PC-3 (cell line): ENCODE results near the gene DAO. TPM values are rescaled to one million over a fixed set of nuclear protein-coding genes. Genes with fewer than 3 reads are reported as not detected.
A peak's percentile ranks its signal among the peaks of the same experiment; 100 is the strongest.

Experiments
- ATAC-seq: fragments of 200-7000 bp; cut with Tn5 transposase; 2 replicates; pipeline ENCODE4 v1.9.1; 2020; ENCODE audit warnings: mild to moderate bottlenecking, moderate library complexity
- BruUV-seq: library from RNA; stranded (reverse); fragments of 400-500 nt; replicated peaks from 2 replicates; lab custom pipeline; 2021; lab: Mats Ljungman, UMichigan
- CTCF ChIA-PET: fragments of 300-600 bp; sonication (Branson Sonifier 250); formaldehyde crosslinking; loops from one replicate; lab custom pipeline; 2022; ENCODE audit warnings: antibody characterized with exemption; lab: Charles Lee
- POLR2A ChIA-PET: fragments of 300-600 bp; sonication (Branson Sonifier 250); formaldehyde crosslinking; loops from one replicate; lab custom pipeline; 2022; ENCODE audit warnings: antibody characterized with exemption; ENCODE audit not compliant: unreplicated experiment; lab: Charles Lee
- DNase-seq: peaks from one replicate; pipeline ENCODE4 v3.0.0-alpha.2; 2015
- H2AFZ ChIP-seq: fragments of 300-600 bp; sonication (generic); 2 replicates; pipeline ENCODE4 v1.6.0; 2016; ENCODE audit warnings: antibody characterized with exemption, low read length
- H3F3A ChIP-seq: fragments of 300-600 bp; sonication (generic); one replicate; pipeline ENCODE4 v1.6.0; 2017; ENCODE audit warnings: antibody characterized with exemption, low read length, control low read depth, mild to moderate bottlenecking; ENCODE audit not compliant: unreplicated experiment
- H3K27ac ChIP-seq: fragments of 300-600 bp; sonication (generic); 2 replicates; pipeline ENCODE4 v1.5.1; 2016; ENCODE audit warnings: mild to moderate bottlenecking, low read length
- H3K27me3 ChIP-seq: fragments of 300-600 bp; sonication (generic); 2 replicates; pipeline ENCODE4 v1.6.1; 2016; ENCODE audit warnings: low read length, mixed read lengths
- H3K36me3 ChIP-seq: fragments of 300-600 bp; sonication (generic); 2 replicates; pipeline ENCODE4 v1.6.1; 2016; ENCODE audit warnings: low read depth, mixed run types, low read length, mixed read lengths
- H3K4me1 ChIP-seq: fragments of 300-600 bp; sonication (generic); 2 replicates; pipeline ENCODE4 v1.5.1; 2016; ENCODE audit warnings: low read length; ENCODE audit not compliant: insufficient read depth
- H3K4me2 ChIP-seq: fragments of 300-600 bp; sonication (generic); 2 replicates; pipeline ENCODE4 v1.6.0; 2016; ENCODE audit warnings: low read length
- H3K4me3 ChIP-seq: fragments of 300-600 bp; sonication (generic); 2 replicates; pipeline ENCODE4 v1.5.1; 2016; ENCODE audit warnings: mild to moderate bottlenecking, low read length, mixed read lengths
- H3K79me2 ChIP-seq: fragments of 300-600 bp; sonication (generic); 2 replicates; pipeline ENCODE4 v1.6.1; 2017; ENCODE audit warnings: low read length, mixed read lengths
- H3K9ac ChIP-seq: fragments of 300-600 bp; sonication (generic); 2 replicates; pipeline ENCODE4 v1.6.0; 2016; ENCODE audit warnings: mild to moderate bottlenecking, low read length
- H3K9me2 ChIP-seq: fragments of 300-600 bp; sonication (generic); replicated peaks from 2 replicates; pipeline ENCODE4 v1.6.1; 2016; ENCODE audit warnings: mixed run types, low read length, mixed read lengths
- H3K9me3 ChIP-seq: fragments of 300-600 bp; sonication (generic); 2 replicates; pipeline ENCODE4 v1.6.1; 2016; ENCODE audit warnings: low read length, mixed read lengths
- H4K20me1 ChIP-seq: fragments of 300-600 bp; sonication (generic); 2 replicates; pipeline ENCODE4 v1.6.1; 2016; ENCODE audit warnings: low read length, mixed read lengths
- EZH2 ChIP-seq: fragments of 300-600 bp; sonication (generic); IDR thresholded peaks from one replicate; pipeline ENCODE4 v1.6.1; 2017; ENCODE audit warnings: antibody characterized with exemption, mild to moderate bottlenecking, low read length; ENCODE audit not compliant: unreplicated experiment
- EZH2phosphoT487 ChIP-seq: fragments of 300-600 bp; sonication (generic); IDR thresholded peaks from 2 replicates; pipeline ENCODE4 v1.6.1; 2018; ENCODE audit warnings: mild to moderate bottlenecking, antibody characterized with exemption, low read length, borderline replicate concordance
- intact Hi-C: fragments of 100-400 bp; cut with micrococcal nuclease; formaldehyde crosslinking; loops from 2 replicates; pipeline ENCODE4 v1.9.0; 2023
- total RNA-seq: library from RNA; depleted of rRNA; stranded (reverse); fragments of >200 nt; gene quantifications from 2 replicates; pipeline ENCODE4 v1.2.3, GENCODE V29; 2014
- TF ChIP-seq, protein P1 (sequence below): fragments of 300-600 bp; sonication (generic); conservative IDR thresholded peaks from 2 replicates; pipeline ENCODE4 v1.5.1; 2017; ENCODE audit warnings: antibody characterized with exemption, low read depth, mild to moderate bottlenecking, low read length

The DAO gene
- total RNA-seq, 1 experiment from 2014 or later = not detected

DNA sequence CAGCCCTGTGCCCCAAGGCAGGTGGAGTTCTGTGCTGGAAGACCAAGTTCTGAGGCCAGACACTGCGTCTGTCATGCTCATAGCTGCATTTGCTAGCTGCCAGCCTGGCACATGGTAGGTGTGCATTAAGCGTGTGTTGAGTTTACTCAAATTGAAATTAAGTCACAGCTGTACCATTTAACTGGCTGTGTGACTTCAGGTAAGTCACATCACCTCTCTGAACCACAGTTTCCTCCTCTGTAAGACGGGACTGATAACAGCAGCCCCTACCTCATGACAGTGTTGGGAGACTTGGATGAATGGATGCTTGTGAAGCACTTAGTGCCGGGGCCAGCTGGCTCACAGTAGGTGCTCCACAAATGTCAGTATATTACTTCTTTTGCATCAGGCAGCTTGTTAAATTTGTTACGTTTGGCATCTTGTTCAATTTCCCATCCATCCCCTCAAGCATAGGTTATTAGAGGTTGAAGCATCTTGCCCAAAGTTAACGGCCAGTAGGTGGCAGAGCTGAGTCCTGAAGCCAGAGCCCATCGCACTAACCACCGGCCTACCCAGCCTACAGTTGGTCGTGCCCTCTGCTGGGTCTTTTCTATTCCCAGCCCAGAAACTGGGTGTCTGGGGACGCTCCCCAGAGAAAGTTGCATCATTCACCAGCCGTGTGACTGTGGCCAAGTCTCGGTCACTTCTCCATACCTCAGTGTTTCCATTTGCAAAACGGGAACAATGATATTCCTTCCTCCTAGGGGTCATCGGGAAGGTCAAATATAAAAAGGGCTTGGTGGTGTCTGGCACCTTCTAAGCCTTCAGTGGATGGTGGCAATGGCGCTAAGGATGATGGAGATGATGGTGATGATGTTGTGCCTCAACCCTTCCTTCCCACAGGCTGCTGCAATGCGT, 4.5 kb downstream of the DAO start:
- ATAC-seq = peak; percentile 71
- H3K36me3 ChIP-seq = no peaks in the 10 kb centered on the region
- no peak overlapping the region for H3K4me2 ChIP-seq
- DNase-seq = peak; percentile 76
- intact Hi-C loops = loop anchor here (1.0 kb wide), 1 partner anchor 209 kb away; the partner anchor contains the start of gene ALKBH2
- no peaks in the 10 kb centered on the region for H3K79me2 ChIP-seq
- H3K27me3 ChIP-seq = 0 out of 2 replicates have a peak, but pooled peaks cover 12% of the 10 kb centered on the region
- no peaks in the 10 kb centered on the region for H3F3A ChIP-seq
- TF ChIP-seq EZH2 = no peak
- TF ChIP-seq, protein P1, sequence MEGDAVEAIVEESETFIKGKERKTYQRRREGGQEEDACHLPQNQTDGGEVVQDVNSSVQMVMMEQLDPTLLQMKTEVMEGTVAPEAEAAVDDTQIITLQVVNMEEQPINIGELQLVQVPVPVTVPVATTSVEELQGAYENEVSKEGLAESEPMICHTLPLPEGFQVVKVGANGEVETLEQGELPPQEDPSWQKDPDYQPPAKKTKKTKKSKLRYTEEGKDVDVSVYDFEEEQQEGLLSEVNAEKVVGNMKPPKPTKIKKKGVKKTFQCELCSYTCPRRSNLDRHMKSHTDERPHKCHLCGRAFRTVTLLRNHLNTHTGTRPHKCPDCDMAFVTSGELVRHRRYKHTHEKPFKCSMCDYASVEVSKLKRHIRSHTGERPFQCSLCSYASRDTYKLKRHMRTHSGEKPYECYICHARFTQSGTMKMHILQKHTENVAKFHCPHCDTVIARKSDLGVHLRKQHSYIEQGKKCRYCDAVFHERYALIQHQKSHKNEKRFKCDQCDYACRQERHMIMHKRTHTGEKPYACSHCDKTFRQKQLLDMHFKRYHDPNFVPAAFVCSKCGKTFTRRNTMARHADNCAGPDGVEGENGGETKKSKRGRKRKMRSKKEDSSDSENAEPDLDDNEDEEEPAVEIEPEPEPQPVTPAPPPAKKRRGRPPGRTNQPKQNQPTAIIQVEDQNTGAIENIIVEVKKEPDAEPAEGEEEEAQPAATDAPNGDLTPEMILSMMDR = peak; percentile 90
- TF ChIP-seq EZH2phosphoT487 = no peak
- ChIA-PET POLR2A (no interaction called here), CTCF (interaction anchor here (1.1 kb wide), 1 partner anchor 66 kb away, joined by 3 read pairs; no protein-coding TSS in a partner anchor)
- no peaks in the 10 kb centered on the region for H3K4me1 ChIP-seq
- H3K9me2 ChIP-seq = no peaks in the 10 kb centered on the region
- H4K20me1 ChIP-seq = no peaks in the 10 kb centered on the region
- no peak overlapping the region for H3K27ac ChIP-seq
- BruUV-seq = no TSS peak
- H3K4me3 ChIP-seq = no peak overlapping the region
- H3K9me3 ChIP-seq = no peaks in the 10 kb centered on the region
- H3K9ac ChIP-seq = no peak overlapping the region
- H2AFZ ChIP-seq = no peak overlapping the region

DNA sequence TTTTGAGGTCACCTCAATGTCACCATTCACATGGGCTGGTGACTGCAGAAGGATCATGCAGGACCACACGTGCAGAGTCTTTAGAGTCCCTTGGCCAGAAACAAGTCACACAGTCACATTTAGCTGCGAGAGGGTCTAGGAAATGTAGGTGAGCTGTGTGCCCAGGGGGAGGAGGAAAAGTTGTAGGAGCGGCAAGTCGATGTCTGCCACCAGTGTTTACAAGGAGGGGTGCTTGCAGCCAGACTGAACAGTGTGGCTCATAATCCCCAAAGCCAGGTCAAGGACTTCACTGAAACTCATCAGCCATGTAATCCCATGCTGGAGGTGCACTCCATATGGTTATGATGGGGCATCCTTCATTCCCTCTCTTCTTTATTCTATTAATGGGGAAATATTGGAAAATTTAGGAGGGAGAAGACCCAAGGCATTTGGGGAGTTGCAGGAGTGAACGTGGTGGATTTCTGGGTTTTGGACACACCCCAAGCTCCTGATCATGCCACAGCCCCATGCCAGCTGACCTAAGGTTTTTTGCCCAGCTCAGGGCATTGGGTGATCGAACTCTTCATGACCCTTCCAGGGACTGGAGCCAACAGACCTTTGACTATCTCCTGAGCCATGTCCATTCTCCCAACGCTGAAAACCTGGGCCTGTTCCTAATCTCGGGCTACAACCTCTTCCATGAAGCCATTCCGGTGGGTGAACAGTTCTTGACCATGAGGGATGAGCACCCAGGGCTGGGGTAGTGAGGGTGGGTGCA, 7.2 kb downstream of the DAO start:
- BruUV-seq = no TSS peak
- H3K4me3 ChIP-seq = no peak overlapping the region
- intact Hi-C loops = no loop called here
- H3K36me3 ChIP-seq = no peaks in the 10 kb centered on the region
- H3K9me2 ChIP-seq = no peaks in the 10 kb centered on the region
- POLR2A ChIA-PET = no interaction called here
- H3K9ac ChIP-seq = no peak overlapping the region
- H3K27ac ChIP-seq = no peak overlapping the region
- H4K20me1 ChIP-seq = no peaks in the 10 kb centered on the region
- TF ChIP-seq EZH2 = no peak
- TF ChIP-seq, protein P1 = no peak
- no peak for TF ChIP-seq EZH2phosphoT487
- H3K79me2 ChIP-seq = no peaks in the 10 kb centered on the region
- H3F3A ChIP-seq = no peaks in the 10 kb centered on the region
- H3K4me1 ChIP-seq = no peaks in the 10 kb centered on the region
- no peaks in the 10 kb centered on the region for H3K27me3 ChIP-seq
- ATAC-seq = no peak
- no peak for DNase-seq
- CTCF ChIA-PET = no interaction called here
- H3K9me3 ChIP-seq = no peaks in the 10 kb centered on the region
- no peak overlapping the region for H3K4me2 ChIP-seq
- H2AFZ ChIP-seq = no peak overlapping the region
